ENCODE measurements around the gene PITX3. TPM values are rescaled to one million over a fixed set of nuclear protein-coding genes. Genes with fewer than 3 reads are reported as not detected.
"Not testable (repeated sequence)": the region's sequence is repeated elsewhere in the genome, so short reads cannot be mapped to it uniquely, and the experiment has no call there.

The PITX3 gene
- total RNA-seq, 4 donors from 2014 or later: not detected

DNA sequence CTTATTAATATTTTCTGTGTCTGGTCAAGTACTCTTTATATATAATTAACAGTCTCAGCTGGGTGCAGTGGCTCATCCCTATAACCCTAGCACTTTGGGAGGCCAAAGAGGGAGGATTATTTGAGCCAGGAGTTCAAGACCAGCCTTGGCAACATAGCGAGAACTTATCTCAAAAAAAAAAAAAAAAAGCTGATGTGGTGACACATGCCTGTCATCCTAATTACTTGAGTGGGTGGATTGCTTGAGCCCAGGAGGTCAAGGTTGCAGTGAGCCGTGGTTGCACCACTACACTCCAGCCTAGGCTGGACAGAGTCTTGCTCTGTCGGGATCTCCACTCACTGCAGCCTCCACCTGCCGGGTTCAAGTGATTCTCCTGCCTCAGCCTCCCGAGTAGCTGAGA, 21.9 kb downstream of the PITX3 start:
- Histone ChIP-seq H3K27ac (no peak overlapping the region), H3K4me1 (no peaks in the 10 kb centered on the region), H3K4me3 (no peak overlapping the region), H3K27me3 (no peaks in the 10 kb centered on the region), H3K9me3 (no peaks in the 10 kb centered on the region), H3K36me3 (no peaks in the 10 kb centered on the region)
- TF ChIP-seq, protein P1, sequence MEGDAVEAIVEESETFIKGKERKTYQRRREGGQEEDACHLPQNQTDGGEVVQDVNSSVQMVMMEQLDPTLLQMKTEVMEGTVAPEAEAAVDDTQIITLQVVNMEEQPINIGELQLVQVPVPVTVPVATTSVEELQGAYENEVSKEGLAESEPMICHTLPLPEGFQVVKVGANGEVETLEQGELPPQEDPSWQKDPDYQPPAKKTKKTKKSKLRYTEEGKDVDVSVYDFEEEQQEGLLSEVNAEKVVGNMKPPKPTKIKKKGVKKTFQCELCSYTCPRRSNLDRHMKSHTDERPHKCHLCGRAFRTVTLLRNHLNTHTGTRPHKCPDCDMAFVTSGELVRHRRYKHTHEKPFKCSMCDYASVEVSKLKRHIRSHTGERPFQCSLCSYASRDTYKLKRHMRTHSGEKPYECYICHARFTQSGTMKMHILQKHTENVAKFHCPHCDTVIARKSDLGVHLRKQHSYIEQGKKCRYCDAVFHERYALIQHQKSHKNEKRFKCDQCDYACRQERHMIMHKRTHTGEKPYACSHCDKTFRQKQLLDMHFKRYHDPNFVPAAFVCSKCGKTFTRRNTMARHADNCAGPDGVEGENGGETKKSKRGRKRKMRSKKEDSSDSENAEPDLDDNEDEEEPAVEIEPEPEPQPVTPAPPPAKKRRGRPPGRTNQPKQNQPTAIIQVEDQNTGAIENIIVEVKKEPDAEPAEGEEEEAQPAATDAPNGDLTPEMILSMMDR (IDR thresholded peaks at IDR 0.05): no peak
- TF ChIP-seq POLR2A (IDR thresholded peaks at IDR 0.05): no peak
- DNase-seq: no peak

DNA sequence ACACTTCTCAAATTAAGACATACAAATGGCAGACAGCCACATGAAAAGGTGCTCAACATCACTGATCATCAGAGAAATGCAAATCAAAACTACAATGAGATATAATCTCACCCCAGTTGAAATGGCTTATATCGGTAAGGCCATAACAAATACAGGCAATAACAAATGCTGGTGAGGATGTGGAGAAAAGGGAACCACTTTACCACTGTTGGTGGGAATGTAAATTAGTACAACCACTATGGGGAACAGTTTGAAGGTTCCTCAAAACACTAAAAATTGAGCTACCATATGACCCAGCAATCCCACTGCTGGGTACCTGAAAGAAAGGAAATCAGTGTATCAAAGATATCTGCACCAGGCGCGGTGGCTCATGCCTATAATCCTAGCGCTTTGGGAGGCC, 27.7 kb downstream of the PITX3 start:
- not testable (repeated sequence) for H3K4me3 ChIP-seq, H3K4me1 ChIP-seq, H3K36me3 ChIP-seq, DNase-seq, H3K27ac ChIP-seq, H3K27me3 ChIP-seq, H3K9me3 ChIP-seq

DNA sequence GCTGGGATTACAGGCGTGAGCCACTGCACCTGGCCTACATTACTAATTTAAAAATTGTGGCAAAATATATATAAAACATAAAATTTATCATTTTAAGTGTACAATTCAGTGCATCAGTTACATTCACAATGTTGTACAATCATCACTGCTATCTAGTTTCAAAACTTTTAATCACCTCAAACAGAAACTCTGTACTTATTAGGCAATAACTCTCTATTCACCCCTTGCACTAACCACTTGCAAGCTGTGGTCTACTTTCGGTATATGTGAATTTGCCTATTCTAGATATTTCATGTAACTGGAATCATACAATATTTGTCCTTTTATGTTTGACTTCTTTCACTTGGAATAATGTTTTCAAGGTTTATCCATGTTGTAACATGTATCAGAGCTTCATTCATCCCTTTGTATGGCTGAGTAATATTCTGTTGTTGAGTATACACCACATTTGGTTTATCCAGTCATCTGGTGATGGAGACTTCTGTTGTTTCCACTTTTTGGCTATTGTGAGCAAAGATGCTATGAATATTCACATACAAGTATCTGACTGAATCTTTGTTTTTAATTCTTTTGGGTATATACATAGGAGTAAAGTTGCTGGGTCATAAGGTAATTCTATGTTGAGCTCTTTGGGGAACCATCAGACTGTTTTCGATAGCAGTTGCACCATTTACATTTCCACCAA, 29.6 kb downstream of the PITX3 start:
- DNase-seq: no peak
- TF ChIP-seq POLR2A (IDR thresholded peaks at IDR 0.05): no peak
- TF ChIP-seq, protein P1 (IDR thresholded peaks at IDR 0.05): no peak
- Histone ChIP-seq H3K9me3 (no peaks in the 10 kb centered on the region), H3K27me3 (no peaks in the 10 kb centered on the region), H3K36me3 (no peaks in the 10 kb centered on the region), H3K4me3 (no peak overlapping the region), H3K27ac (no peak overlapping the region), H3K4me1 (no peaks in the 10 kb centered on the region)

GRCh38 chr10:102208311-102209035, 32.8 kb downstream of the PITX3 start:
- TF ChIP-seq, protein P1 (IDR thresholded peaks at IDR 0.05): no peak
- TF ChIP-seq POLR2A (IDR thresholded peaks at IDR 0.05): no peak
- no peak for DNase-seq
- H3K27me3 ChIP-seq: no peaks in the 10 kb centered on the region

GRCh38 chr10:102202386-102202785, 38.9 kb downstream of the PITX3 start:
- no peak overlapping the region for H3K27ac ChIP-seq
- H3K36me3 ChIP-seq: no peaks in the 10 kb centered on the region
- DNase-seq: no peak
- TF ChIP-seq, protein P1 (IDR thresholded peaks at IDR 0.05): no peak
- no peak for TF ChIP-seq POLR2A (IDR thresholded peaks at IDR 0.05)
- peaks cover 0 to 11% (median 3%) of the 10 kb centered on the region in 4 donors for H3K9me3 ChIP-seq
- H3K4me3 ChIP-seq: no peak overlapping the region
- H3K27me3 ChIP-seq: no peaks in the 10 kb centered on the region
- no peaks in the 10 kb centered on the region for H3K4me1 ChIP-seq

More at GRCh38 chr10:102208311-102209035, 32.8 kb downstream of the PITX3 start:
- H3K27ac ChIP-seq: no peak overlapping the region
- H3K9me3 ChIP-seq: peaks cover 0 to 10% (median 3%) of the 10 kb centered on the region in 4 donors
- no peaks in the 10 kb centered on the region for H3K4me1 ChIP-seq
- H3K4me3 ChIP-seq: no peak overlapping the region
- no peaks in the 10 kb centered on the region for H3K36me3 ChIP-seq

Data from Peyer's patch (tissue), 4 donors.